Brain microvascular endothelial cell (primary cell): ENCODE measurements around the gene LRRC8D.
A peak's percentile ranks its signal among the peaks of the same experiment; 100 is the strongest.

Source experiments
- DNase-seq: peaks from one replicate; pipeline ENCODE4 v3.0.0-alpha.2; 2020
- H3K27ac ChIP-seq: fragments of 250-450 bp; sonication (Bioruptor Pico); 2 replicates; pipeline ENCODE4 v1.5.1; 2020; ENCODE audit warnings: mild to moderate bottlenecking, moderate library complexity
- H3K27me3 ChIP-seq: fragments of 250-450 bp; sonication (Bioruptor Pico); replicated peaks from 2 replicates; pipeline ENCODE4 v1.5.1; 2020; ENCODE audit warnings: mild to moderate bottlenecking
- H3K36me3 ChIP-seq: fragments of 250-450 bp; sonication (Bioruptor Pico); replicated peaks from 2 replicates; pipeline ENCODE4 v1.5.1; 2020; ENCODE audit warnings: mild to moderate bottlenecking
- H3K4me3 ChIP-seq: 2 replicates; pipeline ENCODE4 v1.5.1; 2011; ENCODE audit warnings: low read depth, mild to moderate bottlenecking, control low read depth, low read length, moderate library complexity
- CTCF ChIP-seq: IDR thresholded peaks from 2 replicates; pipeline ENCODE4 v1.5.1; 2011; ENCODE audit warnings: low read depth, mild to moderate bottlenecking, moderate library complexity, low read length, control low read depth, inconsistent platforms; ENCODE audit errors: missing control alignments
- in situ Hi-C: cut with HindIII; loops from 2 replicates; pipeline ENCODE4 v1.10.0; 2017; ENCODE audit warnings: low sequenced_read_pairs, low pct_ligation_motif_present

LRRC8D gene

GRCh38 chr1:89839516-89839915 is 18.7 kb downstream of the LRRC8D start:
- Histone ChIP-seq H3K36me3 (no peaks in the 10 kb centered on the region), H3K27me3 (no peaks in the 10 kb centered on the region), H3K27ac (no peak overlapping the region), H3K4me3 (no peak overlapping the region)
- in situ Hi-C loops: no loop called here
- TF ChIP-seq CTCF: no peak
- no peak for DNase-seq

GRCh38 chr1:89841507-89841906 is 20.7 kb downstream of the LRRC8D start:
- no peak overlapping the region for H3K4me3 ChIP-seq
- TF ChIP-seq CTCF: no peak
- in situ Hi-C loops: no loop called here

GRCh38 chr1:89842567-89843272 is 21.9 kb downstream of the LRRC8D start:
- no peak for TF ChIP-seq CTCF
- H3K27me3 ChIP-seq: no peaks in the 10 kb centered on the region
- peak overlapping the region; percentile 64 for H3K27ac ChIP-seq
- peak; percentile 34 for DNase-seq
- in situ Hi-C loops: no loop called here
- no peaks in the 10 kb centered on the region for H3K36me3 ChIP-seq
- H3K4me3 ChIP-seq: peak overlapping the region; percentile 95

More at GRCh38 chr1:89841507-89841906, 20.7 kb downstream of the LRRC8D start:
- no peaks in the 10 kb centered on the region for H3K36me3 ChIP-seq
- no peak overlapping the region for H3K27ac ChIP-seq
- DNase-seq: no peak
- H3K27me3 ChIP-seq: no peaks in the 10 kb centered on the region

- in situ Hi-C loops: no loop called here
- Histone ChIP-seq H3K27me3 (no peaks in the 10 kb centered on the region), H3K4me3 (peak overlapping the region; percentile 95), H3K27ac (peak overlapping the region; percentile 64), H3K36me3 (no peaks in the 10 kb centered on the region)
- TF ChIP-seq CTCF: peak; percentile 48
- DNase-seq: peak; percentile 54
Measured at GRCh38 chr1:89843273-89844130, 22.7 kb downstream of the LRRC8D start.

- Histone ChIP-seq H3K4me3 (peak overlapping the region; percentile 95), H3K27ac (peak overlapping the region; percentile 64), H3K36me3 (no peaks in the 10 kb centered on the region), H3K27me3 (no peaks in the 10 kb centered on the region)
- in situ Hi-C loops: no loop called here
- no peak for DNase-seq
- no peak for TF ChIP-seq CTCF
Measured at GRCh38 chr1:89844241-89844807, 23.5 kb downstream of the LRRC8D start.
